HG03432 (cell line): ENCODE data around the gene CYP24A1.

Source experiments
- ATAC-seq: cut with Tn5 transposase; IDR thresholded peaks from one replicate; pipeline ENCODE4 v1.9.1; 2021; ENCODE audit warnings: mild to moderate bottlenecking, moderate library complexity; ENCODE audit not compliant: unreplicated experiment

The CYP24A1 gene

DNA sequence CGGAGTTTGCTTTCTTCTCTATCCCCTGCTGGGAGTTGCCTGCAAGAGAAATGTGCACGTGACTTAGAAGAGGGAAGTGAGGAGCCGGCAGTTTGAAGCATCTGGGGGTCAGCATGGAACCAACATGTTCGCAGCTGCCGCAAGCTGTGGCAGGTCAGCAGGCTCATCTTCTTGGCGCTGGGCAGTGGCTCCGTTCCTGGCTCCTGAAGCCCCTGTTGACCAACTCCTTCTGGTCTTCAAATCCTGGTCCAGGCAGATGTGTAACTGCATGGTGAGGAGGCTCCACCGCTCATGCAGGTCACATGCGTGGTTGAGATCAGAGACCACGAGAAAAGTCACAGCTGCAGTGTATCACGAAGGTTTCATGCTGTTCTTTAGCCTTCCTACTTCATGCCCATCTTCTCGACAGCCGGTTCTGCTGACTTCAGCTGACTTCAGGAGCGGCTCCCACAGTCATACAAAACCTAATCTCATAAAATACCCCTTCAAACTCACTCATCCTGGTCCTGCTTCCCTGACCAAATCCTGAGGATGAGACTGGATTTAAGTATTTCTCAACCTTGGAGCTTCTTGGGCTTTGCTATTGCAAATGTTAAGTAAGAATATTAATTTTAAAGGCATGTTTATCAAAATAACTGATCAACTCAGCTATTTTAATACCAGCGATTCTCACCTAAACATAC, 58.5 kb downstream of the CYP24A1 start:
- ATAC-seq, result no peak

DNA sequence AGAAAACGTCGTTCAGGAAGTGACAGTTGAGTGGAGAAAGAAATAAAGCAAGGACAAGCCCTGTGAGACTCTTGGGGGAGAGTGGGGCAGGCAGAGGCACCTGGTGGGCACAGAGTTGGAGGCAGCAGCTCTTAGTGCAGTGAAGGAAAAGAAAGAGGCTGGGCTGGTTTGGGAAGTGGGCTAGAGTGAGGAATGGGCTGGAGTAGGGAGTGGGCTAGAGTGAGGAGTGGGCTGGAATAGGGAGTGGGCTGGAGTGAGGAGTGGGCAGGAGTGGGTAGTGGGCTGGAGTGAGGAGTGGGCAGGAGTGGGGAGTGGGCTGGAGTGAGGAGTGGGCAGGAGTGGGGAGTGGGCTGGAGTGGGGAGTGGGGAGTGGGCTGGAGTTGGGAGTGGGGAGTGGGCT, 59.7 kb downstream of the CYP24A1 start:
- no peak for ATAC-seq

DNA sequence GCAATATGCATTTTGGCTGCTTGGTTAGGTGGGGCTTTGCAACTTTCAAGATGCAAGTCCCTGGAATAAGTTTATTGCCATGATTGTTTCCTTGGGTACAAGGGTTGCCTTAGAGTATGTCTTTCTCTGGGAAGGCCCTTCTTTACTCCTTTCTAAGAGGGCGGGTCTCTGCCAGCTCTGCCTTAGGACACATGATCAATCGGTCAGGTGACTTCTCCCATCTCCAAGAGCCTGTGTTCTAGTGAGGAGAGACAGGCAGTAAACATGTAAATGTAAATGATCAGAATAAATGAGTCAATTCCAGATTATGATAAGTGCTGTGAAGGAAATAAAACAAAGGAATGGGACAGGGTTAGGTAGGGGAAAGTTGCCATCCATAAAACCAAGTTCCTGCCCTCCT, 60.2 kb downstream of the CYP24A1 start:
- no peak for ATAC-seq

DNA sequence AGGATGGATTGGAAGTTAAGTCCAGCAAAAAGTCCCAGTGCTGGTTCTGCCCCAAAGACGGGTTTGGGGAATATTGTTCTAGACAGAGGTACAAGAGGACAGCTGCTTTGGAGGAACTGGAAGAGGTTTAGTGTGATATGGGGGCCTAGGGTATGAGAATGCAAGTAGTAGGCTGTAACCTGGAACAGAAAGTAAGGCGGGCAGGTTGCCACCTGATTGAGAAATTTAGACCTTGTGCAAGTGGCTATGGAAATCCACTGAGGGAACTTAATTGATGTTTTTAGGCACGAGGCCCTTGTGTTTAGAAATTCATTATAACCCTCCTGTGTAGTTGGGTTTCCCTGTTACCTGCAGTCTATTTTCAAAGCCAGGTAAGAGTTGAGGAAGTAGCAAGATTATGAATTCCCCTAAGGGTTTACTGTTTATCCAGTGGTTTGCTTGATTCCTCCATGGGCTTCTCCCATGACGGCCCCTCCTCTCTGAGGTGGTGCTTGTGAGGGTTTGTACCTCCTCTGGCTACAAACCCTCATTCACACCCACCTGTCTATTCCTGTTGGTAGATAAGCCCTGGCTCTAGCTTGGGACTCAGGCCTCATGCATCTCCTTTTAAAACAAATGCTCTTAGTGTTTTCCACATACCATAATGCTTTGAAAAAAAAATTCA, 61.4 kb downstream of the CYP24A1 start:
- ATAC-seq, result no peak

DNA sequence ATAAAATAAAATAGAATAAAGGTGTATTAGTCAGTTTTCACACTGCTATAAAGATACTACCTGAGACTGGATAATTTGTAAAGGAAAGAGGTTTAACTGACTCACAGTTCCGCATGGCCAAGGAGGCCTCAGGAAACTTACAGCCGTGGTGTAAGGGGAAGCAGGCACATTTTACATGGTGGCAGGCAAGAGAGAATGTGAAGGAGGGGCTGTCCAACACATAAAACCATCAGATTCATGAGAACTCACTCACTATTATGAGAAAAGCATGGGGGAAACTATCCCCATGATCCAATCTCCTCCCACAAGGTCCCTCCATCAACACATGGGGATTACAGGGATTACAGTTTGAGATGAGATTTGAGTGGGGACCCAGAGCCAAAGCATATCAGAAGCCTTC, 62.3 kb downstream of the CYP24A1 start:
- ATAC-seq, result no peak

DNA sequence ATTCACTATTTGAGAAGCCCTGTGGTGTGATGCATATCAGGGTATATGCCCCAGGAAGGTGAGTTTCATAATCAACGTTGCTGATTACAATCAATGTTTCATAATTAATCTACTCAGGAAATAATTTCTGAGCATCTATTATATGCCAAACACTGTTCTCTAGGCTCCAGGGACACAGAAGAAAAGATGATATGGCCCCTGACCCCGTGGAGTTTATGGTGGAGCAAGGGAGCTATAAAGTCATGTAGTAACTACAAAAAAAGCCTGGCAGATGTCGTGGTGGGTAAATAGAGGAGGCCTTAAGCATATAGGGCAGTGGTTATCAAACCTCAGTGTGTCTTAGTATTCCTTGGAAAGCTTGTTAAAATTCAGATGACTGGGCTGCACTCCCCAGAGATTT, 63.3 kb downstream of the CYP24A1 start:
- no peak for ATAC-seq

DNA sequence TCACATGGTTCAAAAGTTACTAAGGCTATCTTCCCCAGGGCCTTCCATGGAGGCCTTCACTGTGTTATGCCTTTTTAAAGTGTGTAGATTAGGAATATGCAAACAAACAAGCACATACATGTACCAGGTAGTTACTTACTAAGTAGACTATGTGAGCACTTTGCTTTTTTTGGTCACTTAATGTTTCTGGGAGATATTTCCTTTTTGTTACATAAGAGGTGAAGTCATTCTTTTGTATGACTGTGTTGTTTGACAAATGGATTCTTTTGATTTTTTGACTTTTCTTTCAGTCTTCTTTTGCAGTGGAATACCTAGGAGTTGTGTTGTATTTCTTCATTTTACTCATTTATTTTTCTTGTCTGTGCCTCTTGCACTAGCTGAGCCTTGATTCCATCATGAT, 63.7 kb downstream of the CYP24A1 start:
- no peak for ATAC-seq

DNA sequence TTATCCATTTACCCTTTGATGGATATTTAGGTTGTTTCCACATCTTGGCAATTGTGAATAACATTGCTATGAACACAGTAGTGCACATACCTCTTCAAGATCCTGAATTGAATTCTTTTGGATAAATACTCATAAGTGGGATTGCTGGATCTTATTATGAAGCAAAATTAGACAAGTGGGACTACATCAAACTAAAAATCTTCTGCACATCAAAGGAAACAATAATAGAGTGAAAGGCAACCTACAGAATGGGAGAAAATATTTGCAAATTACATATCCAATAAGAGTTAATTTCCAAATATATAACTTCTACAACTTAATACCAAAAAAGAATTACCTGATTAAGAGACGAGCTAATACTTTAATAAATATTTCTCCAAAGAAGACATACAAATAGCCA, 65.0 kb downstream of the CYP24A1 start:
- no peak for ATAC-seq

DNA sequence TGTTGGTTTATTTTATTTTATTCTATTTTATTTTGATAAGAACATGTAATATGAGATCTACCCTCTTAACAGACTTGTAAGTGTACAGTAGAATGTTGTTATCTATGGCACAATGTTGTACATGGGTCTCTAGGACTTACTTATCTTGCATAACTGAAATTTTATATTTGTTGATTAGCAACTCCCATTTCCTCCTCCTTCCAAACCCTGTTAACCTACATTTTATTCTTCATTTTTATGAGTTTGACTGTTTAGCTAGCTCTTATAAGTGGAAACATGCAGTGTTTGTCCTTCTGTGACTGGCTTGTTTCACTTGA, 65.5 kb downstream of the CYP24A1 start:
- ATAC-seq, result no peak

DNA sequence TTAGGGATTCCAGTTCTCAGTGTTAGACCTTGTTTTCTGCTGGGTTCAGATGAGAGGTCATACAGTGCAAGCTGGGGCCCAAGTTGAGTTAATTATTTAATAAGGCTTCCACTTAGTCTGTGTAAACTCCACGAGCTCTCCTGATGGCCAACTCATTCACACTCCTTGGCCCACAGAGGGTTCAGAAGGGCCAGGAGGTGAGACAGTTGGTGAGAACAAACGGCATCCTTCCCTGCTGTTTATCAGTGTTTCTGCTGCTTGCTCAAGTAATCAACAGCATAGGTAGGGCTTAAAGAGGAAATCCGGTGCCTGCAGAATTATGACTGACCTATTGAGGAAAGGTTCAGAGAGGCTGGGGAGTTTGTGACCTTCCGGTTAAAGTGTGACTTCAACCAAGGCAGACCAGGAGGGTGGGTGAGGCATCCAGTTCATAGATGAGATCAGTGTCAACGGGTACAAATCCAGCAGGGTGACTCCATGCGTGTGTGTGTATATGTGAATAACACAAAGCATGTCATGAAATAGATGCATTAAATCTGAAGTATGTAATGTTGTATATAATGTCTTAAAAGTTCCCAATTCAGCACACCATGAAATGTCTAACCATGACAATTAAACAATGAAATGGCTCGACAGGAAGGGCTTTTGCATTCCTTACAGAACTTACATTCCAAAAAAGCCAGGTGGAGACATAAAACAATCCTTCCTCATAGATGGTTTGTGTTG, 66.0 kb downstream of the CYP24A1 start:
- ATAC-seq, result no peak

DNA sequence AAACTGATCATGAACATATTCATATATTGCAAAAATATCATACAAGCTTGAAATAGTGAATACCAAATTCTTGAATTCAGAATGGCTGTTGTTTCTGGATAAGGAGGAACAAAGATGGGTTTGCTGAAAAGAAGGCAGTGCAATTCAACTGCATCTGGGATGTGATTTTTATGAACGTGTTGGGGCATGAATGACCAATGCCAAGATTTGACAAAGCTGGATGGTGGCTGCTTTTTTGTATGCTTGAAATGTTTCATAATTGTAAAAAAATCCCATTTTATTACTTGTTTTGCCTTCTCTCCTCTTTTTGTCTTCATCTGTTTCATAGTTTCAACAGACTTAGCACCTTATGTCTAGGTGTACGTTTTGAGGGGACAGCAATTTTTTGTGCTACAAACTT, 66.6 kb downstream of the CYP24A1 start:
- ATAC-seq, result no peak

DNA sequence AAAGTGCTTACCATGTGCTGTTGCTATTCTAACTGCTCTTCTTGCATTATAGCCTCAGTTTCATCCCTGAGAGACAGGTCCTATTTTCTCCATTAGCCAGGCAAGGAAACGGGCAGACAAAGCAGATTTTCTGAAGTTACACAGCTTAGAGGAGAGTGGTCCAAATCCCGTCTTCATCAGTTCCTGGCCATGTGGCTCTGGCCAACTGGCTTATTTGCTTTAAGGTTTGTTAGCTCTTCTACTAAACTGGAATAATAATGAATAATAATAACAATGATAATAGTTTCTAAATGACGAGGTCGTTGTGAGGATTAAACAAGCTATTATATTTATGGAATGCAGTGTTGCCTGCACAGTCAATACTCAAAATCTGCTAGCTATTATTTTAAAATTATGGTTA, 67.6 kb downstream of the CYP24A1 start:
- ATAC-seq, result no peak

DNA sequence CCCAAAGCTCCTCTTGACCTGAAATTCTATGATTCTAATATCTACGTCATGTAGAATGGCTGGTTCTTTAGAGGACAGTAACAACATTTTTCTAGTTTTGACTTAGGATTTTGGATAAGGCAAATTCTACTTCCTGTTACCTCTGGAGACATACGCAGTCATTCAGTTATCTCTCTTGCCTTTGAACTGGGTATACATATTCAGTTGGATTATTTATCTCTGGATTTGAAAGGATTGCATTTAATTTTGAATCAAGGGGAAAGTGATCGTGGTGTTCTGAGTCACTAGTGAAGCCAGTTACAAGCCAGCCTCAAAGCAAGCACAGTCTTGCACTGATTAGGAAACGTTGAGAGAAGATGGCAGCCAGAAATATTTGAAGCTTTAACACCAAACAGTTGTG, 68.1 kb downstream of the CYP24A1 start:
- ATAC-seq, result no peak

DNA sequence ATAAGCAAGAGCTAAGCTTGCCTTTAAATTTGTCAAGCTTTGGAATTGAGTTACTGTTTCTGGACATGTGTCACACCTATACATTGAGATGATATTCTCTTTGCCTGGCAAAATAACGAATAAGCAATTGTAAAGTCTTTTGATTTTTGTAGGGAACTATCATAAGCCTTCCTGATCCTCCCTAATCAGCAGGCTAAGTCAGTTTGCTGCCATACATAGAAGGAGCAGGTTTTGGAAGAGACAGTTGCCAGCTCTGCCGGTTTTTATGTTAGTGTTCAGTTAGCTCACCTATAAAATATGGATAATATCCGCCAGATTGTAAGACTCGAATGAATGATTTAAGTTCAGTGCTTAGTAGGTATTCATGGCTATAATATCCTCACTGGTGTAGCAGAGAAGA, 69.0 kb downstream of the CYP24A1 start:
- no peak for ATAC-seq

DNA sequence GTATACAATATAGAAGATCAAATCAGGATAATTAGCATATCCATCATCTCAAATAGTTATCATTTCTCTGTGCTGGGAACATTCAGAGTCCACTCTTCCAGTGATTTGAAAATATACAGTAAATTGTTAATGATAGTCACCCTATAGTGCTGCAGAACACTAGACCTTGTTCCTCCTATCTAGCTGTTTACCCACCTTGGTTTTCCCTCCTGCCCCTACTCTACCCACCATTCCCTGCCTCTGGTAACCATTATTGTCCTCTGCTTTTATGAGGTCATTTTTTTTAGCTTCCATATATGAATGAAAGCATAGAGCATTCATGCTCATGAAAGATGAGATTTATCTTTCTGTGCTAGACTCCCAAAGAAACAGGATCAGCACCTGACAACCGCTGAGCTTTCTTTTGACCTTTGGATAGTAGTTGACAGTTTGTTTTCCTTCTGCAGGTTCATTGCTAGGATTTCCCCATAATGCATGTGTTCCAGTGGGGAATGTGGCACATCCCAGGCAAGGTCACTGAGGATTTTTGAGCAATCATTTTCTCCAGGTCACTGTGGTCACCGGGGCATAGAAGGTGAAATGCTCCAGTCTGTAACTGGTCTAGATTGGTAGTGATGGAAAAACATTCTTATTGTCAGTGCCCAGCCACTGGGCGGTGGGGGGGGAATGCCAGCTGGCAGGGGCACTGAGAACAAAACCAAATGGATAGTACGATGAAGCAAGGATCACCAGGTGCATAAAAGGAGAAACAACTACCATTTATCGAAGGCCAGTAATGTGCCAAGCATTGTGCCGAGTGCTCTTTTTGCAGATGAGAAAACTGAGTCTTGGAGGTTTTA, 69.8 kb downstream of the CYP24A1 start:
- ATAC-seq, result no peak
